Activated naive CD4-positive, alpha-beta T cell treated with anti-CD3 and anti-CD28 coated beads, Interleukin-2, amount 50 U/mL, for 16 hours (primary cell): ENCODE results near the gene GABRA1.

Source experiments
- DNase-seq: peaks from one replicate; pipeline ENCODE4 v3.0.0-alpha.2; 2020

Gene GABRA1

DNA sequence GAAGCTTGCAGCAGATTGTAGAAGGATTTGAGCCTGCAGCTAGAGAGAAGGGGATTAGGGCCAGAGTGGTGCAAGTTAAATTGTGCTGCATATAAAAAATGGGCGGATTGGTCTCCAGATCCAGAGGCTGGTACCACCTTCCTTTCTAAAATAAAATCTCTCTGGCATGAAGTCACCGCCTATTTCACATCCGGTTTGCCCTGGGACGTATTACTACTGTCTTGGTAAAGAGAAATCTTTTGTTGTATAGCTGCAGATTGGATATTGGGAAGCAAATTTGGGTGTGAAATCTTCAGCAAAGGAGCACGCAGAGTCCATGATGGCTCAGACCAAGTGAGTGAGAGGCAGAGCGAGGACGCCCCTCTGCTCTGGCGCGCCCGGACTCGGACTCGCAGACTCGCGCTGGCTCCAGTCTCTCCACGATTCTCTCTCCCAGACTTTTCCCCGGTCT lies at the start of gene GABRA1:
Gene GABRA1 (plus strand): TSS at position 180 of the 451 bp plus-strand sequence. CDS start 2,691 bp downstream, outside the sequence.
- no peak for DNase-seq

DNA sequence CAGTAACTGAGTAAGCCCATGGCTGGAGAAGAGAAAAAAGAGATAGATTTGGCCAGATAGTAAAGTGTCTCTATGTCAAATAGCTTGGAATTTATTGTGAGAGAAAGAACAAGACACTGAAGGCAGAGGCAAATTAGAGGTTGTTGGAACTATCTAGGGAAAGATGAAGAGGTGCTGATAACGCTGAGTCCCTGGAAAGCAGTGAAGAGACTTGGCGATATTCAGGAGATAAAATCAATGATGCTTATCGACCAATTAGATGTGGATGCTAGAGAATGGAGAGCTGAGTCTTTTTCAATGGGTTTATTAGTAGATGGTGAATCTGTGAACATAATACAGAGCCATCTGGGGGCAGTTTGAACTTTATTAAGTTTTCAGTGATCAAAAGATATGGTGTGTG lies 48.6 kb upstream of the GABRA1 start:
- DNase-seq = no peak

DNA sequence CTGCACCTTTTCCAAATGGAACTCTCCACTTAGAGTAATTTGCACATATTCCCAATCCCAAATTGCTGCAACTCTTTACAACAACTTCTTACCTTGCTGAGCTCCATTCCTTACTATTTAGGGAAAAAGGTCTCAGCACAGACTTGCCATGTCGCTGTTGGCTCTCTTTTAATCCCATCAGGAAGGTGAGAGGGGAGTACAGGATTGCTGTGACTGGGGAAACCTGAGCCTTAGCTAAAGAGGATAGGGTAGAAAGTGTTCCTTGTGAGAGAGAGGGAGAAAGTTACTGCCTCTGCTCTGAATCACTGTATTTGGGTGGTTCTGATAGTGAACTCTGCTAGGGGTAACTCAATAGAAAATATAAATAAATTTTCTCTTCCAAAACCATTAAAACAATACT lies 43.7 kb upstream of the GABRA1 start:
- DNase-seq = no peak

DNA sequence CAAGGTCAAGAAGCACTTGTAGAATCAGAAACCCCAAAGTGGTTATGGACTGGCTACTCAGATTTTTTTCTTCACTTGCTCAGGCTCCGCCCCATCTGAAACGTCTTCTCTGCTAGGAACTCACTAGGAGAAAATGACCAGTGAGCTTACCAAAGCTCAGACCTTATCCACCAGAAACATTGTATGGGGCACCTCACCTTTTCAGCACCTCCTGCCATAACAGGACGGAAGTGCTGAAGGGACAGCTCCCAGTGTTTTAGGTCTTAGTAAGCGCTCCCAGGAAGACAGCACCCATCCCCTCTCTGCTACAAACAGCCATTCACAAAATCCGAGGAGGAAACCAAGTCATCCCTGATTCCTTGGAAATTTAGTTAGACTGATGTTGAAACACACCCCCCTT lies 1.2 kb upstream of the GABRA1 start:
- no peak for DNase-seq

DNA sequence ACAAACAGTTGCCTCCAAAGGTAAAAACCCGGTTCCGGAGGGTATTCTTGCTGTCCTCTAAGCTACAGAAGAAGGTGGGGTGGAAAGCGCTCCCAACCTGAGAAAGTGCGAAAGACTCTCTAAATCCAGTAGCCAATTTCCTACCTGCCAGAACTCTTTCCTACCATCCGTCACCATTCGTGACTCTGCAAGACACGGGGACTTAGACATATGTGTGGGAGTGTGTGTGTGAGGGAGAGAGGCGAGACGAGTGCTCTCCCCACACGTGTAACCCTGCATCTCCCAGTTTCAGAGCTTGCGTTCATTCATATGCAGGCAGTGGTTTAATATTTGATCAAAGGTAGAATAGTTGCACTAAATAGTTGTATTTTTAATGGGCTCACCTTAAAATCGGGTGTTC lies 473 bp upstream of the GABRA1 start:
- no peak for DNase-seq

DNA sequence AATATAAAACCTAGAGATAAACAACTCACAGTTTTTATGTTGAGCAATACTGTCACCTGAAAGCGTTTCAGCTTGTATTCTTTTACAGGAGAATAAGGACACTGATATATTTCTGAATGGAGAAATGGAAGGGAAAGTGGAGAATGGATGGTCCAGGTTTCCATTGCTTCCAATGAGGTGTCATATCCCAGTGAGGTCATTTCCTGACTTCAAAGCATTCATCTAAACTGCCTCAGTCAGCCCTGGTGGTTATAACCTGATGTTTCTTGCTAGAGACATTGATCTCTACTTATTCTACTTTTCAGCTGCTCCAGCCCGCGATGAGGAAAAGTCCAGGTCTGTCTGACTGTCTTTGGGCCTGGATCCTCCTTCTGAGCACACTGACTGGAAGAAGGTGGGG lies 2.6 kb downstream of the GABRA1 start:
- DNase-seq = no peak

DNA sequence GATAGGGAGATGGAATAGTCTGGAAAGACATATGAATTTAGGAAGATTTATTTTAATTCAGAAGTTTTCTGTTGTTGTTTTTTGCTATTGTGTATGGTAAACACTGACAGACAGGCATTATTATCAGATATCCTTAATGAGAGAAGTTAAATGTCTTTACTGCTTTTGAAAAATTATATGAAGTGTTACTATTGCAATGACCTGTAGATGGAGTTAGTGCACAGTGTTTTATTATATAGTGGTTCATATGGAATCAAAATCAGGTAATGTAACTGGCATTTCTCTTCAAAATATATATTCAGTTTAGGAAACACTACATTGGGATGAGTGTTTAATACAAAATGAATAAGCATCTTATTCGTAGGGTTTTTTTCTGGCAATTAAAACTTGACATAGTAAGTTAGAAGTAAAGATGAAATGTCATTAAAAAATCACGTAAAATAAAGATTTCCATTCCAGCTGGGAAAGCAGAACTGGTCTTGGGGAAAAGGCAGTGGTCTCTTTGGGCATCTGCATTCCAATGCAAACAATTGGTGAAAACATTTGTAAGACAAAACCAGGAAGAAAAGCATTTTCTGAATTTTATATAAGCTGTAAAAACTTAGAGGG lies 3.9 kb downstream of the GABRA1 start:
- no peak for DNase-seq

DNA sequence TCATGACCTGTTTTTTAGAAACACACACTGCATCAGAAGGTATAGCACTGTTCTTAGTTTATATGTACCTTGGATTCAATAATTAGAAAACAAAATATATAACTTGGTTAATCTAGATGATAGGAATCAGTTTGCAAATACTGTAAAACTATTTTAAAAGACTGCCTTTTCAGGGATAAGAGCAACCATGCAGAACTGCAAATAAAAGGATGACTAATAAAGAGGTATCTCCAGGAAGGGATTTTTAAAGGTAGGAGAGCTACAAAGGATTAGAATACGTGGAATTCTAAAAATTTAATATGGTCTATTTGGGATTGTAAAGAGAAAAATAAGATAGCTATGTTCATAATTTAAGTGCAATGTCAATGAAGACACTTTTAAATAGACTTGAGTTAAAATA lies 9.4 kb downstream of the GABRA1 start:
- no peak for DNase-seq

DNA sequence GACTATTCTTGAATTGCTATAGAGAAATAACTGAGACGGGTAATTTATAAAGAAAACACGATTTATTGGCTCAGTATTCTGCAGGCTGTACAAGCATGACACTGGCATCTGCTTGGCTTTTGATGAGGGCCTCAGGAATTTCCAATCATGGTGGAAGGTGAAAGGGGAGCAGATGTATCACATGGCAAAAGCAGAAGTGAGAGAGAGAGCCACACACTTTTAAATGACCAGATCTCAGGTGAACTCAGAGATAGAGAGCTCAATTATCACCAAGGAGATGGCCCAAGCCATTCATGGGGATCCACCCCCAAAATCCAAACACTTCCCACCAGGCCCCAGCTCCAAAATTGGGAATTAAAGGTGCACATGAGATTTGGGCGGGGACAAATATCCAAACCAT lies 15.3 kb downstream of the GABRA1 start:
- DNase-seq = no peak

DNA sequence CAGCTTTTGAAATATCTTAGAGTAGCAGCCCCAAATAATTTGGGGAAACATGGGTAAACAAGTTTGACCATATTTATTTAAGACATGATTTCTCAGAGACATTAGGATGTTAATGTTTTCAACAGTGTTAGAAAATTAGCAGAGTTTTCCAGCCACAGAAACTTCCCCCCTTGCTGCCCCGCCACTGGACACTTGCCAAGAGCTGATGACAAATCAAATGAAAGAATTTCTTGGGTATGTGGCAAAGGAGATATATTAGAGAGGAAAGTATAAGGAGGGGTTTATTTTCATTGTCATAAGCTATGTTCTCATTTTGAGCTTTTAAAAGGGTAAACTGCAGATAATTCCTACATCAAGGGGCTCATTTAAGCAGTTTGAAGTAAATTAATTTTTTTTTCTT lies 15.9 kb downstream of the GABRA1 start:
- no peak for DNase-seq

DNA sequence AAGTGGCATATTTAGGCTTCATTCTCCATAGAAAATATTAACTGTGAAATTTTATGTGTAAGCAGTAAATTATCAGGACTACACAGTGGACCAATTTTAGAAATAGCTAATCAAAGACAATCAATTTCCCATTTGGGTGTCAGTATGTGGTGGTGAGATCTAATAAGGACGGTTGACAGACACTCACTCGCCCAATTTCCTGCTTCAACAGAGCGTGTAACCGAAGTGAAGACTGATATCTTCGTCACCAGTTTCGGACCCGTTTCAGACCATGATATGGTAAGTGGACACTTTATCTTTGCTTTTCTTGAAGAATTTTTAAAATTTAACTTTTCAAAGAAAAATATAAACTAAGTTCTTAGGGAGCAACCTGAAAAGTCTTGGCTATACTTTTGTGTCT lies 17.6 kb downstream of the GABRA1 start:
- no peak for DNase-seq

DNA sequence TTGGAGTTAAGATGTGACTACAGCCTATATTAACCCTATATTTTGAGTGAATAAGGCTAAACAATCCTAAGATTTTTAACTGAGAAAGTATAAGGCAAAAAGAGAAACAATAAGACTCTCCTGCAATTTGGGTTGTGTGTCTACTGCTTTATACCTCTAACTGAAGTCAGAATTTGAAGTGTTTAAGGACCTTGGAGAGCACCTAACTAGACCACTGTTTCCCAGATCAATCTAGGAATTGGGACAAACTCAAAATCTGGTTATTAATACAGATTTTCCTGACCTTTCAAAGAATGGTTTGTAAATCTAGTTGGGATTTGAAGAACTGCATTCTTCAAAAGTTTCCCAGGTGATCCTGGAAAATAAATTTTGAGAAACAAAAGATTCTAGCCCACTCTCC lies 42.1 kb downstream of the GABRA1 start:
- DNase-seq = no peak

DNA sequence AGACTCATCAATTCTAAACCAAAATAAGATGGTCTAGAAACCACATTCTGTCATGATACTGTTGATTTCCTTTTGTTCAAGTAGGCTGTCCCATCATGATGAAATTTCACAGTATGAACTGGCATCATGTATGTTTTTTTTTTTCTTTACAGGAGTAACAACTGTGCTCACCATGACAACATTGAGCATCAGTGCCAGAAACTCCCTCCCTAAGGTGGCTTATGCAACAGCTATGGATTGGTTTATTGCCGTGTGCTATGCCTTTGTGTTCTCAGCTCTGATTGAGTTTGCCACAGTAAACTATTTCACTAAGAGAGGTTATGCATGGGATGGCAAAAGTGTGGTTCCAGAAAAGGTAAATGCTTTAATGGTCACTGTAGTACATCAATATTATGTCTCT lies 47.6 kb downstream of the GABRA1 start:
- no peak for DNase-seq

DNA sequence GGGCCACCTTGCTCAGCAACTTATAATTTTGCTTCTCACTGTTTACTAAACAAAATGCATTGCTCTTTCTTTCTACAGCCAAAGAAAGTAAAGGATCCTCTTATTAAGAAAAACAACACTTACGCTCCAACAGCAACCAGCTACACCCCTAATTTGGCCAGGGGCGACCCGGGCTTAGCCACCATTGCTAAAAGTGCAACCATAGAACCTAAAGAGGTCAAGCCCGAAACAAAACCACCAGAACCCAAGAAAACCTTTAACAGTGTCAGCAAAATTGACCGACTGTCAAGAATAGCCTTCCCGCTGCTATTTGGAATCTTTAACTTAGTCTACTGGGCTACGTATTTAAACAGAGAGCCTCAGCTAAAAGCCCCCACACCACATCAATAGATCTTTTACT lies 49.1 kb downstream of the GABRA1 start:
- no peak for DNase-seq

DNA sequence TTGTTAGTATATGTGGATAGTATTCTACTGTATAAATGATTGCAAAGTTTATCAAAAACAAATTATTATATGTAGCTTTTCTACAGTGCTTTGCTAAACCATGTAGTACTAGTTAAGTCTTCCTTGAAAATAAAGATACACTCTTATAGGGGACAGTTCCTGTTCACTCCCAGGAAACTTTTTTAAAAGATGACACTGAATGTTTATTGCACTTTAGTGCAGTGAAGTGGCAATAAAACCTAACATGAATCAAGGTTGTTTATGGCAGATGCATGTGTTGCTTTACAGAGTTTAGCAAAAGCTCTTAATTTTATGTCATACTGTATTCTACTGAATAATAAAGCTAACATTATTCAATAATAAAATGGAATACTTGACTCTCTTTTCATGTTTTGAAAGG lies 51.7 kb downstream of the GABRA1 start:
- DNase-seq = no peak

DNA sequence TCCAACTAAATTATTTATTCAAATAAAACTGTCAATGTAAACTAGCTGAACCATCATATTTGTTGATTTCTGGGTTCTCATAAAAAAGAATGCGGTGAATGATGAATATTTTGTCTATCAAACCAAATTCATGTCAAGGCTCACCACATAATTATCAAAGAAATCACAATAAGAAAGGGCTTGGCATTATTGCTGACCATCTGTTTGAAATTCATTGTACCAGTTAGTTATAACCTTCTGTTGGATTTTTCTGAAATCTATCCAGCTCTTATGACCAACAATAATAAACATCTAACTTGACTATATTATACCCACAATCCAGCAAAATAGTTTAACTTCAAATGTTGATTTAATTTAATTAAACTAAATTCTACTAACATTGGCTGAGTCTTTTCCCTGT lies 53.1 kb downstream of the GABRA1 start:
- no peak for DNase-seq

DNA sequence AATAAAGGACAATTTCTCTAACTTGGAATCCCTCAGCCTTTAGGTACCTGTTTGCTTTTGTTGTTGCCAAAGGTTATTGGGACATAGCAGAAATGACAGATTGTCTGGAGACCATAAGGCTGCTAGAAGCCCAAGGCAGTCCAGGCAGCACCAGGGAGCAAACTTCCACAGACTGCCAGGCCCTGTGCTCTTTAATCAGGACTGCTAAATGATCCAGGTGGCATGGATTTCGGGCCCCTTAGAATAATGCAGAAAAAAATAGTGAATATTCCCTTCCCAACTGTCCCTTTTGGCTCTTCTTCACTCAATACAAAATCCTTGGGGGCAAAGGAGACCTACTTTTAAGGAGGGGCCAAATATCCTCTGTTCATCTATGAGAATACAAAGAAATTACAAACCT lies 73.9 kb downstream of the GABRA1 start:
- DNase-seq = no peak

DNA sequence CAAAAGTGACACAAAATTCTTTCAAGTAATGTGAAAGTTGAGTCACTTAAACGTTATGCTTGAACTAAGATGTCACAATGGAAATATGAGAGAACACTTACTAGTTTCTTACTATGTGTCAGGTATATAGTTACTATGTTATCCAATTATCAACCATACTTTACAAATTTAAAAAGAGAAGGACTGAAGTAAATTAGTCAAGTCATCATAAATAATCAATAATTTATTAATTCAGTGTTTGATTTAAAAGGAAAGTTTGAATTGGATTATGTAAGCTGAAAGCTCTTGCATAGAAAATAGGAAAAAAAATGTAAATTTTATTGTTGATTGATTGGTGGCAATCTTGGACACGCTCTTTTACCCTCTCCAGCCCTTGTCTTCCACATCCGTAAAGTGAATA lies 76.3 kb downstream of the GABRA1 start:
- DNase-seq = no peak

DNA sequence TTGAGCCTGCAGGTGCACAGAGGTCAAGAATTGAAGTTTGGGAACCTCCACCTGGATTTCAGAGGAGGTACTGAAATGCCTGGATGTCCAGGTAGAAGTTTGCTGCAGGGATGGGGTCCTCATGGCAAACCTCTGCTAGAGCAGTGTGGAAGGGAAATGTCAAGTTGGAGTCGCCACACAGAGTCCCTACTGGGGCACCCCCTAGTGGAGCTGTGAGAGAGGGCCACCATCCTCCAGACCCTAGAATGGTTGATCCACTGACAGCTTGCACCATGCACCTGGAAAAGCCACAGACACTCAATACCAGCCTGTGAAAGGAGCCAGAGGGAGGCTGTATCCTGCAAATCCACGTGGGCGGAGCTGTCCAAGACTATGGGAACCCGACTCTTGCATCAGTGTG lies 78.0 kb downstream of the GABRA1 start:
- DNase-seq = no peak

DNA sequence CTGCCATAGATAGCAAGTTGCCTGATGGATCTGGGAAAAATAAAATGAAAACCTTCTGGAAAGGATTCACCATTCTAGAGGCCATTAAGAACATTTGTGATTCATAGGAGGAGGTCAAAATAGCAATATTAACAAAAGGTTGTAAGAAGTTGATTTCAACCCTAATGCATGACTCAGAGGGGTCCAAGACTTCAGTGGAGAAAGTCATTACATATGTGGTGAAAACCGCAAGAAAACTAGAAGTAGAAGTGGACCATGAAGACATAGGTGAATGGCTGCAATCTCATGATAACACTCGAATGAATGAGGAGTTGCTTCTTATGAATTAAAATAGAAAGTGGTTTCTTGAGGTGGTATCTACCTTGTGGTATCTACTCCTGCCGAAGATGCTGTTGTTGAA lies 86.6 kb downstream of the GABRA1 start:
- DNase-seq = no peak

DNA sequence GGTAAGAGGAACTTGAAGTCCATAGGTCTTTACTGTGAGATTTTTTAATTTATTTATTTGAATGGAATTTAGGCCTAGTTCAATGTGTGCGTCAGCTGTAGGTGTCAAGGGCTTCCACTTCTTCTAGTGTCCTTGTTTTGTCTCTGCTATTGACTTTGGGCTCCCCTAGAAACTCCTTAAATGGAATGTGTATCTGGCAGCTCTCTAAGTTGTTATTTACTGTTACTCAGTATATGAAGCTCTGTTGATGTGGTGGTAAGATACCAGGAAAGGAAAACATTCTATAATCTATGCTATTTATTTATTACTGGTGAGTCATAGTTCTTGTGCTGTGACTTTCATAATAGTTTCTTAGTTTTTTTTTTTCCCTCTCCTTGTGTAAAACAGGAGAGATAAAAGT lies 97.1 kb downstream of the GABRA1 start:
- DNase-seq = no peak

DNA sequence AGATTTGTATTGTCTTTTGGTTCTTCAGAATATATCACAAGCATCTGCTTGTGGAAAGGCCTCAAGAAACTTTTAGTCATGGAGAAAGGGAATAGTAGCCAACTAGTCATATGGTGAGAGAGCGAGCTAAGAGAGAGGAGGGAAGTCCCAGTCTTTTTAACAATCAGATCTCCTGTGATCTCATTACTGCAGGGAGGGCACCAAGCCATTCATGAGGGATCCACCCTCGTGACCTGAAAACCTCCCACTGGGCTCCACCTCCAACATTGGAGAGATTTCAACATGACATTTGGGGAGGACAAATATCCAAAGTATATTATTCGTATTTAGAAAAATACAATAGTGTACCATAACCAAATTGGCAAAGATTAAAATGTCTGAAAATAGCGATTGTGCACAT lies 99.0 kb downstream of the GABRA1 start:
- DNase-seq = no peak
